ENCODE data around the gene IL22RA1.

Gene IL22RA1

DNA sequence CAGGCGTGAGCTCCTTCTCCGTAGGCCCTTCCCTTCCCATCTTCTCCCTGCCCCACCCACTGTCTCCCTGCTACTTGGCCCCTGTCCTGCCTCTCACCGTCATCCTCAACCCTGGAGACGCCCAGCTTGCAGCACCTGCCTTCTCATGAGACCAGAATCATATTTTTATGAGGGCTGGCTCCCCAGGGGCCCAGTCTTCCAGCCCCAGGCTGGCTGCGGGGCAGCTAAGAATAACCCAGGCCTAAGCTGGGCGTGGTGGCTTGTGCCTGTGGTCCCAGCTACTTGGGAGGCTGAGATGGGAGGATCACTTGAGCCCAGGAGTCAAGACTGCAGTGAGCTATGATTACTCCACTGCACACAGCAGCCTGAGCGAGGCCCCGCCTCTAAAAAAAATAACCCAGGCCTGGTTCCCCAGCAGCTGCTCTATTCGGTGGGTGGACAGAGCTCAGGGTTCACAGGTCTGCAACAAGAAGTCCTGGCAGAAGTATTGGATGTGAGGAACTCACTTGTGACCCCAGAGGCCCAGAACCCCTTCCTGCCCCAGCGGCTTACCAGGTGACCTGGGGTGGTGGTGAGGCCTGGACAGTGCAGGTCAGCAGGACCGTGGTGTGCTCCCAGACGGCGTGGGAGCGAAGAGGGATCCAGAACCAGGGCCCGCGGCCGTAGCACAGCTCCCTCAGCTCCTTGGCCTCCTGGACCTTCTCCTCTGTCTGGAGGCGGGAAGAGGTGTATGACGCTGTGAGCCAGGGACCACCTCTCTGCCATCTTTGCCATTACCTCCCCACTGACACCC is 37.4 kb downstream of the IL22RA1 start:
- TF ChIP-seq, protein P1, sequence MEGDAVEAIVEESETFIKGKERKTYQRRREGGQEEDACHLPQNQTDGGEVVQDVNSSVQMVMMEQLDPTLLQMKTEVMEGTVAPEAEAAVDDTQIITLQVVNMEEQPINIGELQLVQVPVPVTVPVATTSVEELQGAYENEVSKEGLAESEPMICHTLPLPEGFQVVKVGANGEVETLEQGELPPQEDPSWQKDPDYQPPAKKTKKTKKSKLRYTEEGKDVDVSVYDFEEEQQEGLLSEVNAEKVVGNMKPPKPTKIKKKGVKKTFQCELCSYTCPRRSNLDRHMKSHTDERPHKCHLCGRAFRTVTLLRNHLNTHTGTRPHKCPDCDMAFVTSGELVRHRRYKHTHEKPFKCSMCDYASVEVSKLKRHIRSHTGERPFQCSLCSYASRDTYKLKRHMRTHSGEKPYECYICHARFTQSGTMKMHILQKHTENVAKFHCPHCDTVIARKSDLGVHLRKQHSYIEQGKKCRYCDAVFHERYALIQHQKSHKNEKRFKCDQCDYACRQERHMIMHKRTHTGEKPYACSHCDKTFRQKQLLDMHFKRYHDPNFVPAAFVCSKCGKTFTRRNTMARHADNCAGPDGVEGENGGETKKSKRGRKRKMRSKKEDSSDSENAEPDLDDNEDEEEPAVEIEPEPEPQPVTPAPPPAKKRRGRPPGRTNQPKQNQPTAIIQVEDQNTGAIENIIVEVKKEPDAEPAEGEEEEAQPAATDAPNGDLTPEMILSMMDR (IDR thresholded peaks at IDR 0.05; ENCODE audit: insufficient read depth, low read length, poor library complexity, severe bottlenecking): no peak
- no peak for DNase-seq (ENCODE audit: extremely low read depth, insufficient read length)
- no peaks in the 10 kb centered on the region for H3K36me3 ChIP-seq (ENCODE audit: control insufficient read depth, insufficient read depth, low read length)
- no peaks in the 10 kb centered on the region; the same call in 1 of the 2 replicates for H3K27me3 ChIP-seq (replicated peaks; ENCODE audit: control insufficient read depth, insufficient read depth, low read length)
- no peak overlapping the region for H3K4me3 ChIP-seq (replicated peaks; ENCODE audit: low read depth, low read length)

DNA sequence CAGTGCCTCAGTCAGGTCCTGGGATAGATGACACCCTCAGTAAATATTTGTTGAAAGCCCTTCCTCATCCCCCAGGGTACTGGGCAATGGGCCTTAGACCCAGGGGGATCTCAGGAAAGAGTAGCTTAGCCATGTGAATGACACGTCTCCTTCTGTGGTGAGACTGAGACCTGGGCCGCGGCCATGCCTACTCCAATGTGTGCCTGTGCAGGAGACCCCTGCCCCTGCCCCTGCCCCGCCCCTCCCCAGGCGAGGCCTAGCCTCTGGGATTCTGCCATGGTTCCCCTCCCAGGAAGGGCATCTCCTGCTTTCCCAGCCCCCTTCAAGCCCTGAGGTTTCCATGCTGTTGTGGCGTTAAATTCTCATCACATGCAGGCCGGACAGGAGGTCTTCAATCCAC is 38.1 kb downstream of the IL22RA1 start:
- Histone ChIP-seq H3K27me3 (replicated peaks; ENCODE audit: control insufficient read depth, insufficient read depth, low read length) (no peaks in the 10 kb centered on the region; the same call in 1 of the 2 replicates), H3K36me3 (ENCODE audit: control insufficient read depth, insufficient read depth, low read length) (no peaks in the 10 kb centered on the region), H3K4me3 (replicated peaks; ENCODE audit: low read depth, low read length) (no peak overlapping the region)
- TF ChIP-seq, protein P1 (IDR thresholded peaks at IDR 0.05; ENCODE audit: insufficient read depth, low read length, poor library complexity, severe bottlenecking): no peak
- DNase-seq (ENCODE audit: extremely low read depth, insufficient read length): no peak

- H3K36me3 ChIP-seq (ENCODE audit: control insufficient read depth, insufficient read depth, low read length): no peaks in the 10 kb centered on the region
- no peak for DNase-seq (ENCODE audit: extremely low read depth, insufficient read length)
- H3K27me3 ChIP-seq (replicated peaks; ENCODE audit: control insufficient read depth, insufficient read depth, low read length): no peaks in the 10 kb centered on the region; the same call in 1 of the 2 replicates
- TF ChIP-seq, protein P1 (IDR thresholded peaks at IDR 0.05; ENCODE audit: insufficient read depth, low read length, poor library complexity, severe bottlenecking): no peak
- no peak overlapping the region for H3K4me3 ChIP-seq (replicated peaks; ENCODE audit: low read depth, low read length)
These were observed 39.1 kb downstream of the IL22RA1 start for GRCh38 chr1:24103879-24104278.

- Histone ChIP-seq H3K36me3 (ENCODE audit: control insufficient read depth, insufficient read depth, low read length) (no peaks in the 10 kb centered on the region), H3K4me3 (replicated peaks; ENCODE audit: low read depth, low read length) (no peak overlapping the region), H3K27me3 (replicated peaks; ENCODE audit: control insufficient read depth, insufficient read depth, low read length) (peaks cover under 1% of the 10 kb centered on the region; the same call in 1 of the 2 replicates)
- TF ChIP-seq, protein P1 (IDR thresholded peaks at IDR 0.05; ENCODE audit: insufficient read depth, low read length, poor library complexity, severe bottlenecking): no peak
- DNase-seq (ENCODE audit: extremely low read depth, insufficient read length): no peak
These were observed 39.5 kb downstream of the IL22RA1 start for GRCh38 chr1:24103408-24103807.

DNA sequence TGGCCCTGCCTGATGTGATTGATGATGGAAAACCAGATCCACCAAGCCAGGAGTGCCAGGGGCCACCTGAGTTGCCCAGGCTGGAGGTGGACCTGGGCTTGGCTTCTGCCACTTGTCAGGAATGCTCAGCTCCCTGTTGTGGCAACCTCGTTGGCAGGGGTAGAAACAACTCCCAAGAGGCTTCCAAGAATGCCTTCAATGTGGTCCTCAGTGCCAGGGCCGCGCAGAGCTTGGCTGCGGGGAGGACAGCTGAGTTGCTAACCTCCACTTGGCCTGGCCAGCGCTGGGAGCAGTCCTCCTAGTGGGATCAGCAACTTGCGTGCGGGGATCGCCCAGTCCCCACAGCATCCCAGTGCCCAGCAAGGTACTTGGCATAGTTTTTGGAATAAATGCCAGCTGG is 40.0 kb downstream of the IL22RA1 start:
- DNase-seq (ENCODE audit: extremely low read depth, insufficient read length): no peak
- TF ChIP-seq, protein P1 (IDR thresholded peaks at IDR 0.05; ENCODE audit: insufficient read depth, low read length, poor library complexity, severe bottlenecking): no peak
- no peaks in the 10 kb centered on the region for H3K36me3 ChIP-seq (ENCODE audit: control insufficient read depth, insufficient read depth, low read length)
- no peak overlapping the region for H3K4me3 ChIP-seq (replicated peaks; ENCODE audit: low read depth, low read length)
- peaks cover 2% of the 10 kb centered on the region; the same call in 1 of the 2 replicates for H3K27me3 ChIP-seq (replicated peaks; ENCODE audit: control insufficient read depth, insufficient read depth, low read length)
